ENCODE data around the gene PTPRT.

DNA sequence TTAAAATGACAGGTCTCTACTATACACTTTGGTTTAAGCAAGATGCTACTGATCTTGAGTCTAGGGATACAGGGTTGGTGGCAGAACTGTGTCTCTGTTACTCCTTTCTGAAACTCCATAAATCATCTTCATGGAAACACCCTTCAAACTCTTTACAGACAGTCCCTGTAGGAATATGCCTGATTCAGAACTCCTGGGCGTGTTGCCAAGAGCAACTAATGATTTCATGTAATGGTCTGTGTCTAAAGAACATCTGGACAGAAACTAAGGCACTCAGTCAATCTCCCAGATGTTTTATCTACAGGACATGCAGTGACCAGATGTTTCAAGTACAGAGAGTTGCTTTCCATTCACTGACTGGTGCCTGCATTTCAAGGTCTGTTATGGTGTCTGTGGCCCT lies 1107.1 kb downstream of the PTPRT start:
- TF ChIP-seq POLR2A (IDR thresholded peaks at IDR 0.05; ENCODE audit: extremely low read depth, insufficient read length): no peak
- TF ChIP-seq MAX (IDR thresholded peaks at IDR 0.05; ENCODE audit: low read depth, low read length): no peak
- no peak for TF ChIP-seq CTCF (IDR thresholded peaks at IDR 0.05; ENCODE audit: low read depth, low read length)

Data from NB4 (cell line).